Measurements from ENCODE around the gene AGXT2. TPM values are rescaled to one million over a fixed set of nuclear protein-coding genes. Genes with fewer than 3 reads are reported as not detected.

The AGXT2 gene
- total RNA-seq, 1 donor from 2014 or later, result not detected

- no peaks in the 10 kb centered on the region for H3K9me3 Mint-ChIP-seq (ENCODE audit: unreplicated experiment)
- H3K36me3 Mint-ChIP-seq (ENCODE audit: low read depth, unreplicated experiment), result no peaks in the 10 kb centered on the region
- no peak for TF ChIP-seq CTCF (IDR thresholded peaks at IDR 0.05; ENCODE audit: unreplicated experiment)
Observed at GRCh38 chr5:35023391-35024178, 24.2 kb downstream of the AGXT2 start.

GRCh38 chr5:35016174-35017051, 31.3 kb downstream of the AGXT2 start:
- Mint-ChIP-seq H3K27ac (ENCODE audit: unreplicated experiment) (no peak overlapping the region), H3K4me1 (ENCODE audit: unreplicated experiment) (no peaks in the 10 kb centered on the region), H3K9me3 (ENCODE audit: unreplicated experiment) (no peaks in the 10 kb centered on the region), H3K27me3 (ENCODE audit: unreplicated experiment) (peaks cover 2% of the 10 kb centered on the region), H3K4me3 (ENCODE audit: unreplicated experiment) (no peak overlapping the region), H3K36me3 (ENCODE audit: low read depth, unreplicated experiment) (no peaks in the 10 kb centered on the region)
- no peak for DNase-seq (ENCODE audit: low spot score)
- TF ChIP-seq CTCF (IDR thresholded peaks at IDR 0.05; ENCODE audit: unreplicated experiment), result no peak

More at GRCh38 chr5:35023391-35024178, 24.2 kb downstream of the AGXT2 start:
- Mint-ChIP-seq H3K4me1 (ENCODE audit: unreplicated experiment) (no peaks in the 10 kb centered on the region), H3K27ac (ENCODE audit: unreplicated experiment) (no peak overlapping the region), H3K4me3 (ENCODE audit: unreplicated experiment) (no peak overlapping the region), H3K27me3 (ENCODE audit: unreplicated experiment) (no peaks in the 10 kb centered on the region)
- no peak for DNase-seq (ENCODE audit: low spot score)

- H3K27me3 Mint-ChIP-seq (ENCODE audit: unreplicated experiment), result peaks cover 2% of the 10 kb centered on the region
- H3K4me1 Mint-ChIP-seq (ENCODE audit: unreplicated experiment), result no peaks in the 10 kb centered on the region
- no peak overlapping the region for H3K27ac Mint-ChIP-seq (ENCODE audit: unreplicated experiment)
- H3K4me3 Mint-ChIP-seq (ENCODE audit: unreplicated experiment), result no peak overlapping the region
- H3K36me3 Mint-ChIP-seq (ENCODE audit: low read depth, unreplicated experiment), result no peaks in the 10 kb centered on the region
- H3K9me3 Mint-ChIP-seq (ENCODE audit: unreplicated experiment), result no peaks in the 10 kb centered on the region
- no peak for TF ChIP-seq CTCF (IDR thresholded peaks at IDR 0.05; ENCODE audit: unreplicated experiment)
- no peak for DNase-seq (ENCODE audit: low spot score)
Observed at GRCh38 chr5:35015063-35015462, 32.7 kb downstream of the AGXT2 start.

GRCh38 chr5:35012796-35013195, 35.0 kb downstream of the AGXT2 start:
- Mint-ChIP-seq H3K27me3 (ENCODE audit: unreplicated experiment) (no peaks in the 10 kb centered on the region), H3K9me3 (ENCODE audit: unreplicated experiment) (no peaks in the 10 kb centered on the region), H3K4me1 (ENCODE audit: unreplicated experiment) (no peaks in the 10 kb centered on the region), H3K27ac (ENCODE audit: unreplicated experiment) (no peak overlapping the region), H3K4me3 (ENCODE audit: unreplicated experiment) (no peak overlapping the region), H3K36me3 (ENCODE audit: low read depth, unreplicated experiment) (no peaks in the 10 kb centered on the region)
- no peak for DNase-seq (ENCODE audit: low spot score)
- TF ChIP-seq CTCF (IDR thresholded peaks at IDR 0.05; ENCODE audit: unreplicated experiment), result no peak

All from endothelial cell (in vitro differentiated cells).